Measurements from ENCODE around the gene CP. TPM values are rescaled to one million over a fixed set of nuclear protein-coding genes. Genes with fewer than 3 reads are reported as not detected.

CP gene
- total RNA-seq, 1 experiment from 2014 or later = 5.8 TPM

DNA sequence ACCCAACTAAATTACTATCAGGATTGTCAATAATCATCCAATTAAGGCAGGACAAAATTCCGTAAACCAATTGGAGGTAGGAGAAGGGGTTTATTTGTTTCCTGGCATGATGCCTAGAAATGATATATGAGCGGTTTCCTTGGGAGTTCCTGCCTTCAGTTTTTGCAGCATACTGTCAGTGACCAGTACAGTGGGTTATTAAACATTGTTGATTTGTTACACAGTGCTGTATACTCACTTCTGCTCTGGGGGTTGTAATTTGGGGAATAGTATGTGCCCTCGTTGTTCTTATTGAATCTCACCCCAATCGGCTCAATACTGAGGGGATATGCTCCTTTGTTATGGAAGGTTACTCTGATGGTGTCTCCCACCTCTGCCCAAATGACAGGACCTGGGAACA lies 22.2 kb downstream of the CP start:
- BruUV-seq (replicated peaks) = no TSS peak
- CTCF ChIA-PET = no interaction called here
- Histone ChIP-seq H3K4me1 (ENCODE audit: control insufficient read depth, insufficient read depth, low read length) (peaks cover 11% of the 10 kb centered on the region), H3K36me3 (ENCODE audit: control insufficient read depth, insufficient read depth, low read length) (no peaks in the 10 kb centered on the region), H3K27me3 (ENCODE audit: control insufficient read depth, insufficient read depth, low read length) (no peaks in the 10 kb centered on the region), H3K27ac (ENCODE audit: low read length) (peak overlapping the region; percentile 18; the same call in 1 of the 2 replicates), H3K9me3 (ENCODE audit: control insufficient read depth, insufficient read depth, low read depth, low read length) (no peaks in the 10 kb centered on the region), H3K4me3 (ENCODE audit: low read depth in 2 of 2, low read length in 2 of 2) (no peak overlapping the region)
- TF ChIP-seq, protein P1, sequence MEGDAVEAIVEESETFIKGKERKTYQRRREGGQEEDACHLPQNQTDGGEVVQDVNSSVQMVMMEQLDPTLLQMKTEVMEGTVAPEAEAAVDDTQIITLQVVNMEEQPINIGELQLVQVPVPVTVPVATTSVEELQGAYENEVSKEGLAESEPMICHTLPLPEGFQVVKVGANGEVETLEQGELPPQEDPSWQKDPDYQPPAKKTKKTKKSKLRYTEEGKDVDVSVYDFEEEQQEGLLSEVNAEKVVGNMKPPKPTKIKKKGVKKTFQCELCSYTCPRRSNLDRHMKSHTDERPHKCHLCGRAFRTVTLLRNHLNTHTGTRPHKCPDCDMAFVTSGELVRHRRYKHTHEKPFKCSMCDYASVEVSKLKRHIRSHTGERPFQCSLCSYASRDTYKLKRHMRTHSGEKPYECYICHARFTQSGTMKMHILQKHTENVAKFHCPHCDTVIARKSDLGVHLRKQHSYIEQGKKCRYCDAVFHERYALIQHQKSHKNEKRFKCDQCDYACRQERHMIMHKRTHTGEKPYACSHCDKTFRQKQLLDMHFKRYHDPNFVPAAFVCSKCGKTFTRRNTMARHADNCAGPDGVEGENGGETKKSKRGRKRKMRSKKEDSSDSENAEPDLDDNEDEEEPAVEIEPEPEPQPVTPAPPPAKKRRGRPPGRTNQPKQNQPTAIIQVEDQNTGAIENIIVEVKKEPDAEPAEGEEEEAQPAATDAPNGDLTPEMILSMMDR (IDR thresholded peaks at IDR 0.05) = no peak
- TF ChIP-seq, protein P2, sequence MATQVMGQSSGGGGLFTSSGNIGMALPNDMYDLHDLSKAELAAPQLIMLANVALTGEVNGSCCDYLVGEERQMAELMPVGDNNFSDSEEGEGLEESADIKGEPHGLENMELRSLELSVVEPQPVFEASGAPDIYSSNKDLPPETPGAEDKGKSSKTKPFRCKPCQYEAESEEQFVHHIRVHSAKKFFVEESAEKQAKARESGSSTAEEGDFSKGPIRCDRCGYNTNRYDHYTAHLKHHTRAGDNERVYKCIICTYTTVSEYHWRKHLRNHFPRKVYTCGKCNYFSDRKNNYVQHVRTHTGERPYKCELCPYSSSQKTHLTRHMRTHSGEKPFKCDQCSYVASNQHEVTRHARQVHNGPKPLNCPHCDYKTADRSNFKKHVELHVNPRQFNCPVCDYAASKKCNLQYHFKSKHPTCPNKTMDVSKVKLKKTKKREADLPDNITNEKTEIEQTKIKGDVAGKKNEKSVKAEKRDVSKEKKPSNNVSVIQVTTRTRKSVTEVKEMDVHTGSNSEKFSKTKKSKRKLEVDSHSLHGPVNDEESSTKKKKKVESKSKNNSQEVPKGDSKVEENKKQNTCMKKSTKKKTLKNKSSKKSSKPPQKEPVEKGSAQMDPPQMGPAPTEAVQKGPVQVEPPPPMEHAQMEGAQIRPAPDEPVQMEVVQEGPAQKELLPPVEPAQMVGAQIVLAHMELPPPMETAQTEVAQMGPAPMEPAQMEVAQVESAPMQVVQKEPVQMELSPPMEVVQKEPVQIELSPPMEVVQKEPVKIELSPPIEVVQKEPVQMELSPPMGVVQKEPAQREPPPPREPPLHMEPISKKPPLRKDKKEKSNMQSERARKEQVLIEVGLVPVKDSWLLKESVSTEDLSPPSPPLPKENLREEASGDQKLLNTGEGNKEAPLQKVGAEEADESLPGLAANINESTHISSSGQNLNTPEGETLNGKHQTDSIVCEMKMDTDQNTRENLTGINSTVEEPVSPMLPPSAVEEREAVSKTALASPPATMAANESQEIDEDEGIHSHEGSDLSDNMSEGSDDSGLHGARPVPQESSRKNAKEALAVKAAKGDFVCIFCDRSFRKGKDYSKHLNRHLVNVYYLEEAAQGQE (IDR thresholded peaks at IDR 0.05; ENCODE audit: insufficient read depth in 1 of 2, low read depth in 2 of 2, low read length in 1 of 2) = no peak
- TF ChIP-seq SIN3A (IDR thresholded peaks at IDR 0.05; ENCODE audit: borderline replicate concordance, insufficient read depth, low read depth, low read length) (no peak), TCF7L2 (IDR thresholded peaks at IDR 0.05; ENCODE audit: low read depth, low read length) (no peak), POLR2AphosphoS5 (IDR thresholded peaks at IDR 0.05; ENCODE audit: low read depth, low read length) (no peak)
- DNase-seq (ENCODE audit: low read depth, low spot score) (no peak), ATAC-seq (no peak)
- in situ Hi-C loops (cut with HindIII; ENCODE audit: low pct_unique_long_range_greater_than_20kb, low sequenced_read_pairs) (no loop called here), intact Hi-C loops (cut with micrococcal nuclease; ENCODE audit: unreplicated experiment) (no loop called here)
- POLR2A ChIA-PET = no interaction called here

DNA sequence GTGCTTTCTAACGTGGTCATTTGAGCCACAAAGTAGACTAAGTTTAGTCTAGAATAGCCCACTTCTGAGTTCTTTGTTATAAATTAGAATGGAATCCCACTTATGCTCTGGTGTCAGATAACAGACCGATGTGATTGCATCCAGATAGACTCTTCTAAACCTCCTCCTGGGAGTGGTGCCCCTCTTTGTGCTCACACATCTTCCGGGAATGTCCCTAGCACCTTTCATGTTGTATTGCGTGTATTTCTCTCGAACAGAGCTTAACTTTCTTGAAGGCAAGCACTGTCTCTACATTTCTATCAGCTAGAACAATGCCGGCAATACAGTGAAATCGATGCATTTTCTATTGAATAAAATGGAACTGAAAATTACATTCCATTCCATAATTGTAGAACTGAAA lies 23.0 kb downstream of the CP start:
- H3K27ac ChIP-seq (ENCODE audit: low read length) = no peak overlapping the region
- POLR2A ChIA-PET = no interaction called here
- intact Hi-C loops (cut with micrococcal nuclease; ENCODE audit: unreplicated experiment) (no loop called here), in situ Hi-C loops (cut with HindIII; ENCODE audit: low pct_unique_long_range_greater_than_20kb, low sequenced_read_pairs) (no loop called here)
- H3K27me3 ChIP-seq (ENCODE audit: control insufficient read depth, insufficient read depth, low read length) = no peaks in the 10 kb centered on the region
- no peak for ATAC-seq
- CTCF ChIA-PET = no interaction called here
- TF ChIP-seq, protein P1 (IDR thresholded peaks at IDR 0.05) = no peak
- TF ChIP-seq, protein P2 (IDR thresholded peaks at IDR 0.05; ENCODE audit: insufficient read depth in 1 of 2, low read depth in 2 of 2, low read length in 1 of 2) = no peak
- TF ChIP-seq TCF7L2 (IDR thresholded peaks at IDR 0.05; ENCODE audit: low read depth, low read length) (no peak), POLR2AphosphoS5 (IDR thresholded peaks at IDR 0.05; ENCODE audit: low read depth, low read length) (no peak), SIN3A (IDR thresholded peaks at IDR 0.05; ENCODE audit: borderline replicate concordance, insufficient read depth, low read depth, low read length) (no peak)
- DNase-seq (ENCODE audit: low read depth, low spot score) = no peak
- no peaks in the 10 kb centered on the region for H3K9me3 ChIP-seq (ENCODE audit: control insufficient read depth, insufficient read depth, low read depth, low read length)
- no TSS peak for BruUV-seq (replicated peaks)
- peaks cover 11% of the 10 kb centered on the region for H3K4me1 ChIP-seq (ENCODE audit: control insufficient read depth, insufficient read depth, low read length)
- no peaks in the 10 kb centered on the region for H3K36me3 ChIP-seq (ENCODE audit: control insufficient read depth, insufficient read depth, low read length)
- no peak overlapping the region for H3K4me3 ChIP-seq (ENCODE audit: low read depth in 2 of 2, low read length in 2 of 2)
